NCI-H748 treated with DMSO at 0.1 percent for 48 hours (cell line): ENCODE measurements around the gene PRELID2.
A peak's percentile ranks its signal among the peaks of the same experiment; 100 is the strongest.
"Not testable (repeated sequence)": the region's sequence is repeated elsewhere in the genome, so short reads cannot be mapped to it uniquely, and the experiment has no call there.

ENCODE experiments used
- DNase-seq: peaks from one replicate; lab custom pipeline; 2025; lab: John Stamatoyannopoulos, UW

Gene PRELID2

GRCh38 chr5:145838276-145838675 lies 3.1 kb upstream of the PRELID2 start:
- no peak for DNase-seq

- DNase-seq: not testable (repeated sequence)
Observed at GRCh38 chr5:145836241-145836640, 1.1 kb upstream of the PRELID2 start.

- DNase-seq: no peak
Observed at GRCh38 chr5:145835848-145836239, 702 bp upstream of the PRELID2 start.

- no peak for DNase-seq
Observed at GRCh38 chr5:145834554-145834916, 607 bp downstream of the PRELID2 start.

- DNase-seq: no peak
Observed at GRCh38 chr5:145833631-145834200, 1.4 kb downstream of the PRELID2 start.

GRCh38 chr5:145830594-145830993 lies 4.5 kb downstream of the PRELID2 start:
- DNase-seq: no peak

- peak; percentile 63 for DNase-seq
Observed at GRCh38 chr5:145829708-145830361, 5.3 kb downstream of the PRELID2 start.

- no peak for DNase-seq
Observed at GRCh38 chr5:145826895-145827674, 8.1 kb downstream of the PRELID2 start.

- peak; percentile 17 for DNase-seq
Observed at GRCh38 chr5:145825751-145826180, 9.4 kb downstream of the PRELID2 start.

- no peak for DNase-seq
Observed at GRCh38 chr5:145824040-145824439, 11.1 kb downstream of the PRELID2 start.

GRCh38 chr5:145818604-145819003 lies 16.5 kb downstream of the PRELID2 start:
- no peak for DNase-seq

- no peak for DNase-seq
Observed at GRCh38 chr5:145812877-145813276, 22.3 kb downstream of the PRELID2 start.

GRCh38 chr5:145811834-145812625 lies 23.1 kb downstream of the PRELID2 start:
- peak; percentile 24 for DNase-seq

GRCh38 chr5:145806923-145807322 lies 28.2 kb downstream of the PRELID2 start:
- no peak for DNase-seq

- DNase-seq: no peak
Observed at GRCh38 chr5:145805819-145806218, 29.3 kb downstream of the PRELID2 start.

GRCh38 chr5:145804701-145805100 lies 30.4 kb downstream of the PRELID2 start:
- no peak for DNase-seq

GRCh38 chr5:145803112-145804004 lies 31.8 kb downstream of the PRELID2 start:
- no peak for DNase-seq

GRCh38 chr5:145801195-145801594 lies 33.9 kb downstream of the PRELID2 start:
- no peak for DNase-seq

- no peak for DNase-seq
Observed at GRCh38 chr5:145800181-145800580, 35.0 kb downstream of the PRELID2 start.

- not testable (repeated sequence) for DNase-seq
Observed at GRCh38 chr5:145798503-145798902, 36.6 kb downstream of the PRELID2 start.

GRCh38 chr5:145797336-145797735 lies 37.8 kb downstream of the PRELID2 start:
- DNase-seq: no peak
